A673 (cell line): ENCODE measurements around the gene RAB24. TPM values are rescaled to one million over a fixed set of nuclear protein-coding genes. Genes with fewer than 3 reads are reported as not detected.
"Not testable (repeated sequence)": the region's sequence is repeated elsewhere in the genome, so short reads cannot be mapped to it uniquely, and the experiment has no call there.

Source experiments
- BruUV-seq: library from RNA; stranded (reverse); fragments of 400-500 nt; replicated peaks from 2 replicates; lab custom pipeline; 2021; lab: Mats Ljungman, UMichigan
- CTCF ChIA-PET: fragments of 300-600 bp; sonication (Branson Sonifier 250); formaldehyde crosslinking; loops from one replicate; lab custom pipeline; 2022; ENCODE audit warnings: antibody characterized with exemption; lab: Charles Lee
- POLR2A ChIA-PET: fragments of 300-600 bp; sonication (Branson Sonifier 250); formaldehyde crosslinking; loops from one replicate; lab custom pipeline; 2022; ENCODE audit warnings: antibody characterized with exemption; ENCODE audit not compliant: low non-redundant PET; lab: Charles Lee
- DNase-seq: peaks from one replicate; pipeline ENCODE4 v3.0.0-alpha.2; 2015; ENCODE audit warnings: low spot score
- H3K27ac ChIP-seq: fragments of 200-600 bp; sonication (generic); 2 replicates; pipeline ENCODE4 v1.5.1; 2016; ENCODE audit warnings: mixed run types, low read depth, mild to moderate bottlenecking, mixed read lengths, antibody characterized with exemption, low read length; ENCODE audit not compliant: poor library complexity, severe bottlenecking
- H3K27me3 ChIP-seq: fragments of 200-600 bp; sonication (generic); replicated peaks from 2 replicates; pipeline ENCODE4 v1.6.1; 2017; ENCODE audit warnings: mixed run types, low read depth, mild to moderate bottlenecking, mixed read lengths, antibody characterized with exemption, low read length; ENCODE audit not compliant: insufficient read depth, poor library complexity
- H3K36me3 ChIP-seq: fragments of 200-600 bp; sonication (generic); 2 replicates; pipeline ENCODE4 v1.6.1; 2016; ENCODE audit warnings: mixed run types, mild to moderate bottlenecking, mixed read lengths, antibody characterized with exemption, low read length; ENCODE audit not compliant: insufficient read depth, poor library complexity, severe bottlenecking
- H3K4me1 ChIP-seq: fragments of 200-600 bp; sonication (generic); 2 replicates; pipeline ENCODE4 v1.6.1; 2017; ENCODE audit warnings: mixed run types, mild to moderate bottlenecking, mixed read lengths, antibody characterized with exemption, low read length; ENCODE audit not compliant: insufficient read depth, poor library complexity, severe bottlenecking
- H3K4me3 ChIP-seq: fragments of 200-600 bp; sonication (generic); 2 replicates; pipeline ENCODE4 v1.5.1; 2016; ENCODE audit warnings: low read depth, mixed run types, mild to moderate bottlenecking, mixed read lengths, low read length; ENCODE audit not compliant: poor library complexity, severe bottlenecking
- H3K9me3 ChIP-seq: fragments of 200-600 bp; sonication (generic); 2 replicates; pipeline ENCODE4 v1.6.1; 2016; ENCODE audit warnings: mixed run types, low read depth, mild to moderate bottlenecking, mixed read lengths, antibody characterized with exemption, low read length; ENCODE audit not compliant: poor library complexity, severe bottlenecking
- CTCF ChIP-seq: fragments of 300-800, 200-600 bp; sonication (generic); conservative IDR thresholded peaks from 2 replicates; pipeline ENCODE4 v1.5.1; 2017; ENCODE audit warnings: low read depth, mild to moderate bottlenecking, antibody characterized with exemption, low read length, moderate library complexity, mixed read lengths
- EZH2 ChIP-seq: fragments of 200-600 bp; sonication (generic); IDR thresholded peaks from 2 replicates; pipeline ENCODE4 v1.6.1; 2017; ENCODE audit warnings: borderline replicate concordance, low read depth, mild to moderate bottlenecking, mixed read lengths, antibody characterized with exemption, low read length; ENCODE audit not compliant: poor library complexity, severe bottlenecking
- intact Hi-C: fragments of 100-400 bp; cut with micrococcal nuclease; formaldehyde crosslinking; loops from one replicate; pipeline ENCODE4 v1.10.0; 2022; ENCODE audit not compliant: unreplicated experiment
- total RNA-seq: library from RNA; stranded (reverse); gene quantifications from 2 replicates; pipeline ENCODE4 v1.2.3, GENCODE V29; 2021

The RAB24 gene
- total RNA-seq, 1 experiment from 2014 or later, result 16.0 TPM

- Histone ChIP-seq H3K4me1 (no peaks in the 10 kb centered on the region), H3K4me3 (no peak overlapping the region), H3K36me3 (peaks cover 10% of the 10 kb centered on the region), H3K27ac (no peak overlapping the region), H3K27me3 (no peaks in the 10 kb centered on the region), H3K9me3 (no peaks in the 10 kb centered on the region)
- no TSS peak for BruUV-seq
- ChIA-PET CTCF (no interaction called here), POLR2A (no interaction called here)
- intact Hi-C loops, result no loop called here
- TF ChIP-seq EZH2 (no peak), CTCF (no peak)
- DNase-seq, result no peak
Observed at GRCh38 chr5:177343777-177344176, 40.3 kb upstream of the RAB24 start.

- POLR2A ChIA-PET, DNase-seq, CTCF ChIA-PET, H3K27me3 ChIP-seq, H3K27ac ChIP-seq, H3K9me3 ChIP-seq, BruUV-seq, H3K4me1 ChIP-seq, H3K4me3 ChIP-seq, intact Hi-C loops: not testable (repeated sequence)
- peaks cover 10% of the 10 kb centered on the region for H3K36me3 ChIP-seq
Observed at GRCh38 chr5:177343000-177343399, 39.5 kb upstream of the RAB24 start.

- no peaks in the 10 kb centered on the region for H3K4me1 ChIP-seq
- TF ChIP-seq CTCF (no peak), EZH2 (no peak)
- H3K27ac ChIP-seq, result no peak overlapping the region
- H3K27me3 ChIP-seq, result no peaks in the 10 kb centered on the region
- no peak overlapping the region for H3K4me3 ChIP-seq
- H3K9me3 ChIP-seq, result no peaks in the 10 kb centered on the region
- no TSS peak for BruUV-seq
- POLR2A ChIA-PET, result no interaction called here
- H3K36me3 ChIP-seq, result peaks cover 13% of the 10 kb centered on the region
- no peak for DNase-seq
- CTCF ChIA-PET, result no interaction called here
- intact Hi-C loops, result no loop called here
Observed at GRCh38 chr5:177339107-177339638, 35.7 kb upstream of the RAB24 start.
